Duodenal mucosa (tissue), 2 donors: ENCODE measurements around the gene GSN.

Experiments
- H3K27ac ChIP-seq: one replicate; pipeline ENCODE4 v1.7.0; 2013; ENCODE audit warnings: low read depth, low read length
- H3K27me3 ChIP-seq, 2 donors: one replicate each; pipeline ENCODE4 v1.7.0; 2013; ENCODE audit warnings: low read length in 2 of 2, control low read depth in 1 of 2; ENCODE audit not compliant: insufficient read depth in 2 of 2, control insufficient read depth in 1 of 2
- H3K36me3 ChIP-seq, 2 donors: one replicate each; pipeline ENCODE4 v1.7.0; 2013; ENCODE audit warnings: low read length in 2 of 2, control low read depth in 1 of 2; ENCODE audit not compliant: insufficient read depth in 2 of 2, control insufficient read depth in 1 of 2
- H3K4me1 ChIP-seq, 2 donors: one replicate each; pipeline ENCODE4 v1.7.0; 2013; ENCODE audit warnings: low read length in 2 of 2, control low read depth in 1 of 2; ENCODE audit not compliant: insufficient read depth in 2 of 2, control insufficient read depth in 1 of 2
- H3K4me3 ChIP-seq, 2 donors: one replicate each; pipeline ENCODE4 v1.7.0; 2013; ENCODE audit warnings: low read length in 2 of 2, low read depth in 1 of 2
- H3K9ac ChIP-seq, 2 donors: one replicate each; pipeline ENCODE4 v1.7.0; 2013; ENCODE audit warnings: low read length in 2 of 2, low read depth in 1 of 2
- H3K9me3 ChIP-seq, 2 donors: one replicate each; pipeline ENCODE4 v1.7.0; 2013; ENCODE audit warnings: low read length in 2 of 2, control low read depth in 1 of 2; ENCODE audit not compliant: control insufficient read depth in 1 of 2

GSN gene

DNA sequence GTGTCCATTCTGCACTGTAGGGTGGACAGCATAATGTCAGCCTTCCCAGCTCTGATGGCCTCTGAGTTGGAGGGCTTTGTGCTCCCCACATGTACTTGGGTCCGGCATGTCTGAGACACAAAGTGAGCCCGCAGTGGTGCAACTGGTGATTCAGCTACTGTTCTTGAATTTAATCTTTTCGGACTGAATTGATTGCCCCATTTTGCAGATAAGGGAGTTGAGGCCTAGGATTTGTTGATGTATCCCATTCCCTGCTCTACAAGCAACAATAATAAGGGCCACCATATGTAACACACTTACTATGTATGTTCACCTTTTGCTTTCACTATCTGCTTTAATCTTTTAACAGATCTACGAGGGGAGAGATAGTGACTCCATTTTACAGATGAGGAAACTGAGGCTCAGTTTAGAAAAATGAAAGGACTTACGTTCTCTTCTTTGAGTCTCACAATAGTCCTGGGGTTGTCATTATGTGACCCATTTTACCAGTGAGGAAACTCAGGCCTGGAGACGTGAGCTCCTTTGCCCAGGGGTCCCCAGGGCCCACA, 4.5 kb downstream of the GSN start:
- Histone ChIP-seq H3K4me1 (peaks cover 35 to 42% of the 10 kb centered on the region in 2 donors), H3K36me3 (no peaks in the 10 kb centered on the region), H3K4me3 (no peak overlapping the region), H3K9ac (no peak overlapping the region), H3K27ac (no peak overlapping the region), H3K9me3 (no peaks in the 10 kb centered on the region), H3K27me3 (no peaks in the 10 kb centered on the region)

GRCh38 chr9:121273064-121273775, 5.3 kb downstream of the GSN start:
- no peak overlapping the region for H3K27ac ChIP-seq
- no peaks in the 10 kb centered on the region for H3K27me3 ChIP-seq
- no peaks in the 10 kb centered on the region for H3K36me3 ChIP-seq
- no peak overlapping the region for H3K4me3 ChIP-seq
- H3K9ac ChIP-seq = no peak overlapping the region
- no peaks in the 10 kb centered on the region for H3K9me3 ChIP-seq
- peaks cover 36 to 37% of the 10 kb centered on the region in 2 donors for H3K4me1 ChIP-seq

GRCh38 chr9:121274851-121275250, 6.9 kb downstream of the GSN start:
- Histone ChIP-seq H3K36me3 (no peaks in the 10 kb centered on the region), H3K27ac (no peak overlapping the region), H3K27me3 (no peaks in the 10 kb centered on the region), H3K9ac (no peak overlapping the region), H3K4me1 (peaks cover 34 to 38% of the 10 kb centered on the region in 2 donors), H3K4me3 (no peak overlapping the region), H3K9me3 (no peaks in the 10 kb centered on the region)

- Histone ChIP-seq H3K4me3 (no peak overlapping the region), H3K27me3 (no peaks in the 10 kb centered on the region), H3K27ac (no peak overlapping the region), H3K4me1 (peaks cover 34 to 45% of the 10 kb centered on the region in 2 donors), H3K36me3 (no peaks in the 10 kb centered on the region), H3K9ac (no peak overlapping the region), H3K9me3 (no peaks in the 10 kb centered on the region)
These were observed 8.1 kb downstream of the GSN start for GRCh38 chr9:121275781-121276658.

- Histone ChIP-seq H3K4me3 (no peak overlapping the region), H3K9ac (no peak overlapping the region), H3K36me3 (no peaks in the 10 kb centered on the region), H3K9me3 (no peaks in the 10 kb centered on the region), H3K27ac (no peak overlapping the region), H3K27me3 (no peaks in the 10 kb centered on the region), H3K4me1 (peaks cover 36 to 52% of the 10 kb centered on the region in 2 donors)
These were observed 9.1 kb downstream of the GSN start for GRCh38 chr9:121277026-121277425.

- peak overlapping the region; percentile 70 for H3K27ac ChIP-seq
- no peaks in the 10 kb centered on the region for H3K36me3 ChIP-seq
- no peak overlapping the region for H3K4me3 ChIP-seq
- no peak overlapping the region for H3K9ac ChIP-seq
- H3K4me1 ChIP-seq = peaks cover 40 to 52% of the 10 kb centered on the region in 2 donors
- no peaks in the 10 kb centered on the region for H3K27me3 ChIP-seq
- H3K9me3 ChIP-seq = no peaks in the 10 kb centered on the region
These were observed 9.7 kb downstream of the GSN start for GRCh38 chr9:121277518-121278295.

DNA sequence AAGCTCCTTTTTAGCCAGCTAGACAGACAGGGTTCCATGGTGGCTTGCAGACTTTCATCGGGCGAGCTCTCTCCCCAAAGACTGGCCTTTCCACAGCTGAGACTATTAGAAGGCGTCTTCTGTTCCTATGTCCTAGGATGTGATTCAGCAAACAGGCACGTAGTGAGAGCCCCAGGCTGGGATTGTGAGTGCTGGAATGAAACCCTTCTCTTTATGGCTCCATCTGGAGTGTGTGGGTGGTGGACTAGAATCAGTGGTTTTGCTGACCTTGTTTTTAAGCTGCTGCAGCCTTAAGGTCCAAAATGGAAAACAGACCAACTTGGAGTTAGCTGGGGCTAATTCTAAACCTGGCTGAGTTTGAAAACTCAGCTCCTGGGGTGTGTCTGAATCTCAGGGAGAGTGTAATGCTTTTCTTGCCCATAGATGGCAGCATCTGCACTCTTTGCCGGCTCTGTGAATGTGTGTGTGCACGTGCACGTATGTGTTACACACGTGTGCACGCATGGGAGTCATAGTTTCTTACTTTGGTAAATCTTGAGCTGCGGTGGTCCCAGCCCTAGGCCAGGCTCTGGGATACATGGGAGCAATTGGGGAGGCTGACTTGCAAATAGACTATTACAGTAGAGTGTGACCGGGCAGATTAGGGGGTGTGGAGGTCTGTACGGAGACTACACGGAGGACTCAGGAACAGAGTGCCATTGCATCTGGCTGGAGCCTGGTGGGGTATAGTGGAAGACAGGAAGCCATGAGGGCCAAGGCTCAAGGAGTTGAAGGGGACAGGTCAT, 10.7 kb downstream of the GSN start:
- Histone ChIP-seq H3K4me1 (peaks cover 47 to 56% of the 10 kb centered on the region in 2 donors), H3K9ac (no peak overlapping the region), H3K4me3 (no peak overlapping the region), H3K9me3 (no peaks in the 10 kb centered on the region), H3K27me3 (no peaks in the 10 kb centered on the region), H3K36me3 (no peaks in the 10 kb centered on the region), H3K27ac (peak overlapping the region; percentile 70)

GRCh38 chr9:121279776-121280388, 11.9 kb downstream of the GSN start:
- no peaks in the 10 kb centered on the region for H3K36me3 ChIP-seq
- no peaks in the 10 kb centered on the region for H3K9me3 ChIP-seq
- H3K9ac ChIP-seq = no peak overlapping the region
- no peak overlapping the region for H3K4me3 ChIP-seq
- peaks cover 56 to 68% of the 10 kb centered on the region in 2 donors for H3K4me1 ChIP-seq
- H3K27me3 ChIP-seq = no peaks in the 10 kb centered on the region
- no peak overlapping the region for H3K27ac ChIP-seq
